ENCODE measurements around the gene MYMK.

The MYMK gene

DNA sequence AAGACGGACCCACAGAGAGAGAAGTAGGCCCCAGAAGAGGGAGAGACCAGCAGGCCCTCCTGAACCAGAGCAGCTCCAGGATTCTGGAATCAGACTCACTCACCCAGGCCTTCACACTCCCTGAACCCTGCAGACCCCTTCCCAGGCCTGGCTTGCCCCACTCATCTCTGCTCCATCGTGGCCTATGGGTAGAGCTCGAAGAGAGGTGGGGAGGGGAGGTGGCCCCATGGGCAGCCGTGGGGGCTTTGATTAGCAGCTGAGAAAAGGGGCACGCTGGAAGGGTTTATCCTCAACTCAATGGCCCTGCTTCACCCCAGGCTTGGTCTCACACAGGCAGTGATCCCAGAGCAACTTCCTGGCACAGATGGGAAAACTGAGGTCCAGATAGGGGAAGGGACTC lies 613 bp downstream of the MYMK start:
- no peak overlapping the region for H3K4me3 ChIP-seq (ENCODE audit: low read depth, low read length)
- DNase-seq (ENCODE audit: low read depth): no peak
- TF ChIP-seq, protein P1, sequence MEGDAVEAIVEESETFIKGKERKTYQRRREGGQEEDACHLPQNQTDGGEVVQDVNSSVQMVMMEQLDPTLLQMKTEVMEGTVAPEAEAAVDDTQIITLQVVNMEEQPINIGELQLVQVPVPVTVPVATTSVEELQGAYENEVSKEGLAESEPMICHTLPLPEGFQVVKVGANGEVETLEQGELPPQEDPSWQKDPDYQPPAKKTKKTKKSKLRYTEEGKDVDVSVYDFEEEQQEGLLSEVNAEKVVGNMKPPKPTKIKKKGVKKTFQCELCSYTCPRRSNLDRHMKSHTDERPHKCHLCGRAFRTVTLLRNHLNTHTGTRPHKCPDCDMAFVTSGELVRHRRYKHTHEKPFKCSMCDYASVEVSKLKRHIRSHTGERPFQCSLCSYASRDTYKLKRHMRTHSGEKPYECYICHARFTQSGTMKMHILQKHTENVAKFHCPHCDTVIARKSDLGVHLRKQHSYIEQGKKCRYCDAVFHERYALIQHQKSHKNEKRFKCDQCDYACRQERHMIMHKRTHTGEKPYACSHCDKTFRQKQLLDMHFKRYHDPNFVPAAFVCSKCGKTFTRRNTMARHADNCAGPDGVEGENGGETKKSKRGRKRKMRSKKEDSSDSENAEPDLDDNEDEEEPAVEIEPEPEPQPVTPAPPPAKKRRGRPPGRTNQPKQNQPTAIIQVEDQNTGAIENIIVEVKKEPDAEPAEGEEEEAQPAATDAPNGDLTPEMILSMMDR (conservative IDR thresholded peaks at IDR 0.05; ENCODE audit: low read depth, low read length): no peak

DNA sequence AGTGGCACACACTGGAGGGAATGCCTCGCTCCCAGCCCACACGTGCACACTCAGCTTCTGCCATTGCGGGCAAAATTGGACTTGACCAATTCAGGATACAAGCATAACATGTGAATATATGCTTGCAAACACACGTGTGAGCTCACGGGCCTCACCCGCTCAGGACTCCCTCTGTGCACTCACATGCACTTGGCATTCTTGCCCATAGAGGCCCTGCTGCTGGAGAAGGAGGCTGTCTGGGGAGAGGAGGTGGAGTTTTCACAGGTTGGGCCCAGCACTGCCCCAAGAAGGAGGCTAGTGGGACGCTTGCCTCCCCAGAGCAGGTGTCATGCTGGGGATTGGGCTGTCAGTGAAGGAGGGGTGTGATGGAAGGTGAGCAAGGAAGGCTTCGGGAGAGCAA lies 1.7 kb downstream of the MYMK start:
- DNase-seq (ENCODE audit: low read depth): no peak
- TF ChIP-seq, protein P1 (conservative IDR thresholded peaks at IDR 0.05; ENCODE audit: low read depth, low read length): no peak
- no peak overlapping the region for H3K4me3 ChIP-seq (ENCODE audit: low read depth, low read length)

- TF ChIP-seq, protein P1 (conservative IDR thresholded peaks at IDR 0.05; ENCODE audit: low read depth, low read length): no peak
- DNase-seq (ENCODE audit: low read depth): no peak
- no peak overlapping the region for H3K4me3 ChIP-seq (ENCODE audit: low read depth, low read length)
Observed at GRCh38 chr9:133522073-133522910, 2.5 kb downstream of the MYMK start.

- H3K4me3 ChIP-seq (ENCODE audit: low read depth, low read length): no peak overlapping the region
- no peak for DNase-seq (ENCODE audit: low read depth)
- TF ChIP-seq, protein P1 (conservative IDR thresholded peaks at IDR 0.05; ENCODE audit: low read depth, low read length): no peak
Observed at GRCh38 chr9:133521122-133522072, 3.4 kb downstream of the MYMK start.

DNA sequence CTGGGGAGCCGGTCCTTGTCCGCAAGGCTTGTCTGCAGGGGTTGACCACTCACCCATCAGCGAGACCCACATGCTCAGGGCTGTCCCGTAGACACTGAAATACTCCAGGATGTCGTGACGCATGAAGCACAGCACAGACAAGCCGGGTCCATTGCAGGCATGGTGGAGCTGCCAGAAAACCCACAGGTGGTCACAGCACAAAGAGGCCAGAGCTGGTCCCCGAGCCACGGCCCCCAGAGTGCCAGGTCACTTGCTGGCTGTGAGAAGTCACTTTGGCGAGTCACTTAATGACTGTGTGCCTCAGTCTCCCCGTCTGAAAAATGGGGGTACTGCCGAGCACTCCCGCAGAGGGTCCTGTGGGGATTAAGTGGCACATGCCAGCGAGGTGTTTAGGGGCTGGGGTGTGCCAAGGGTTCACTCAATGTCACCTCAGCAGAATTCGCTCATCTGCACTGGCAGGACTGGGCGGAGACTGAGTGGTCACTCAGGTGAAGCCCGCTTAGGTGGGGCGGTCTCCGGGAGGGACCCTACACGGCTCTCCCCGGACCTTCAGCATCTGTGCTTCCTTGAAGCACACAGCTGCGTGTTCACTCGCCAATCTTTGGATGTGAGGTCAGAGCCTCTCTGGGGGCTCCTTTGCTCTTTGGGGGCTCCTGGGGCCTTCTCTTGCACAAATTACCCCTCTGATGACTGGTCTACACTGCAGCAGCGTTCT lies 4.5 kb downstream of the MYMK start:
- no peak overlapping the region for H3K4me3 ChIP-seq (ENCODE audit: low read depth, low read length)
- TF ChIP-seq, protein P1 (conservative IDR thresholded peaks at IDR 0.05; ENCODE audit: low read depth, low read length): no peak
- no peak for DNase-seq (ENCODE audit: low read depth)

GRCh38 chr9:133519693-133520092 lies 5.1 kb downstream of the MYMK start:
- no peak overlapping the region for H3K4me3 ChIP-seq (ENCODE audit: low read depth, low read length)
- TF ChIP-seq, protein P1 (conservative IDR thresholded peaks at IDR 0.05; ENCODE audit: low read depth, low read length): no peak
- DNase-seq (ENCODE audit: low read depth): no peak

All from choroid plexus epithelial cell (primary cell).